WERI-Rb-1 (cell line): ENCODE results near the gene IFT172.
A peak's percentile ranks its signal among the peaks of the same experiment; 100 is the strongest.

Source experiments
- DNase-seq: peaks from one replicate; pipeline ENCODE4 v3.0.0-alpha.2; 2020
- H3K27ac ChIP-seq: fragments of 250-450 bp; sonication (Bioruptor Pico); 2 replicates; pipeline ENCODE4 v1.5.1; 2020; ENCODE audit warnings: mild to moderate bottlenecking, moderate library complexity
- H3K27me3 ChIP-seq: fragments of 250-450 bp; sonication (Bioruptor Pico); 2 replicates; pipeline ENCODE4 v1.5.1; 2021; ENCODE audit warnings: mild to moderate bottlenecking, low read depth, moderate library complexity; ENCODE audit not compliant: insufficient read depth, severe bottlenecking
- H3K36me3 ChIP-seq: fragments of 250-450 bp; sonication (Bioruptor Pico); 2 replicates; pipeline ENCODE4 v1.5.1; 2020; ENCODE audit warnings: mild to moderate bottlenecking, moderate library complexity
- H3K4me3 ChIP-seq: 2 replicates; pipeline ENCODE4 v1.5.1; 2011; ENCODE audit warnings: low read depth, mild to moderate bottlenecking, control low read depth, low read length
- H3K9me3 ChIP-seq: fragments of 250-450 bp; sonication (Bioruptor Pico); 2 replicates; pipeline ENCODE4 v1.5.1; 2021; ENCODE audit warnings: mild to moderate bottlenecking, moderate library complexity; ENCODE audit not compliant: severe bottlenecking
- CTCF ChIP-seq: IDR thresholded peaks from 2 replicates; pipeline ENCODE4 v1.5.1; 2011; ENCODE audit warnings: low read depth, mild to moderate bottlenecking, control low read depth, inconsistent platforms, low read length

The IFT172 gene

GRCh38 chr2:27522400-27522945, 32.9 kb upstream of the IFT172 start:
- Histone ChIP-seq H3K9me3 (no peaks in the 10 kb centered on the region), H3K4me3 (no peak overlapping the region), H3K36me3 (no peaks in the 10 kb centered on the region), H3K27me3 (no peaks in the 10 kb centered on the region), H3K27ac (no peak overlapping the region)
- DNase-seq: no peak
- TF ChIP-seq CTCF: 0 out of 2 replicates have a peak, but pooled peaks have one; percentile 3

GRCh38 chr2:27520316-27520715, 30.8 kb upstream of the IFT172 start:
- Histone ChIP-seq H3K27me3 (no peaks in the 10 kb centered on the region), H3K9me3 (no peaks in the 10 kb centered on the region), H3K4me3 (no peak overlapping the region), H3K36me3 (no peaks in the 10 kb centered on the region), H3K27ac (no peak overlapping the region)
- no peak for TF ChIP-seq CTCF
- no peak for DNase-seq

GRCh38 chr2:27518782-27519113, 29.2 kb upstream of the IFT172 start:
- no peak overlapping the region for H3K4me3 ChIP-seq
- no peak for DNase-seq
- H3K36me3 ChIP-seq: no peaks in the 10 kb centered on the region
- no peak for TF ChIP-seq CTCF
- no peak overlapping the region for H3K27ac ChIP-seq
- no peaks in the 10 kb centered on the region for H3K9me3 ChIP-seq
- no peaks in the 10 kb centered on the region for H3K27me3 ChIP-seq

GRCh38 chr2:27518113-27518781, 28.7 kb upstream of the IFT172 start:
- Histone ChIP-seq H3K4me3 (no peak overlapping the region), H3K36me3 (no peaks in the 10 kb centered on the region), H3K27me3 (no peaks in the 10 kb centered on the region), H3K9me3 (no peaks in the 10 kb centered on the region), H3K27ac (no peak overlapping the region)
- no peak for TF ChIP-seq CTCF
- no peak for DNase-seq

- Histone ChIP-seq H3K27me3 (no peaks in the 10 kb centered on the region), H3K4me3 (no peak overlapping the region), H3K27ac (no peak overlapping the region), H3K36me3 (no peaks in the 10 kb centered on the region), H3K9me3 (no peaks in the 10 kb centered on the region)
- TF ChIP-seq CTCF: no peak
- DNase-seq: no peak
Observed at GRCh38 chr2:27509326-27509725, 19.8 kb upstream of the IFT172 start.

- no peak overlapping the region for H3K27ac ChIP-seq
- no peaks in the 10 kb centered on the region for H3K27me3 ChIP-seq
- H3K36me3 ChIP-seq: no peaks in the 10 kb centered on the region
- no peak for TF ChIP-seq CTCF
- H3K4me3 ChIP-seq: no peak overlapping the region
- no peak for DNase-seq
- no peaks in the 10 kb centered on the region for H3K9me3 ChIP-seq
Observed at GRCh38 chr2:27507293-27507692, 17.8 kb upstream of the IFT172 start.
